ENCODE data around the gene SGSM1.

The SGSM1 gene

DNA sequence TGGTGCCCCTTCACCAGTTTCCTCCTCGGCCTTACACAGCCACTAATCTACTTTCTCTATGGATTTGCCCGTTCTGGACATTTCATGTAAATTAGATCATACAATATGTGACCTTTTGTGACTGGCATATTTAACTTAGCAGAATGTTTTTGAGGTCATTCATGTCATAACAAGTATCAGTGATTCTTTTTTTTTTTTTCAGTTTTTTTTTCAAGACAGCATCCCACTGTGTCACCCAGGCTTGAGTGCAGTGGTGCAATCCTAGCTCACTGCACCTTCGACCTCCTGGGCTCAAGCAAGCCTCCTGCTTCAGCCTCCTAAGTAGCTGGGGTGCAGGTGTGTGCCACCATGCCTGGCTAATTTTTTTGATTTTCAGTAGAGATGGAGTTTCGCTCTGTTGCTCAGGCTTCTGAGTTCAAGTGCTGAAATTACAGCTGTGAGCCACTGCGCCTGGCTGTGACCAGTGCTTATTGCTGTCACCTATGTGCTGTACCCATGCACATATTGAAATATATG lies 169.2 kb downstream of the SGSM1 start:
- TF ChIP-seq, protein P1, sequence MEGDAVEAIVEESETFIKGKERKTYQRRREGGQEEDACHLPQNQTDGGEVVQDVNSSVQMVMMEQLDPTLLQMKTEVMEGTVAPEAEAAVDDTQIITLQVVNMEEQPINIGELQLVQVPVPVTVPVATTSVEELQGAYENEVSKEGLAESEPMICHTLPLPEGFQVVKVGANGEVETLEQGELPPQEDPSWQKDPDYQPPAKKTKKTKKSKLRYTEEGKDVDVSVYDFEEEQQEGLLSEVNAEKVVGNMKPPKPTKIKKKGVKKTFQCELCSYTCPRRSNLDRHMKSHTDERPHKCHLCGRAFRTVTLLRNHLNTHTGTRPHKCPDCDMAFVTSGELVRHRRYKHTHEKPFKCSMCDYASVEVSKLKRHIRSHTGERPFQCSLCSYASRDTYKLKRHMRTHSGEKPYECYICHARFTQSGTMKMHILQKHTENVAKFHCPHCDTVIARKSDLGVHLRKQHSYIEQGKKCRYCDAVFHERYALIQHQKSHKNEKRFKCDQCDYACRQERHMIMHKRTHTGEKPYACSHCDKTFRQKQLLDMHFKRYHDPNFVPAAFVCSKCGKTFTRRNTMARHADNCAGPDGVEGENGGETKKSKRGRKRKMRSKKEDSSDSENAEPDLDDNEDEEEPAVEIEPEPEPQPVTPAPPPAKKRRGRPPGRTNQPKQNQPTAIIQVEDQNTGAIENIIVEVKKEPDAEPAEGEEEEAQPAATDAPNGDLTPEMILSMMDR (IDR thresholded peaks at IDR 0.05; ENCODE audit: borderline replicate concordance, extremely low read depth, low read length, poor library complexity, severe bottlenecking) = no peak
- TF ChIP-seq EZH2 (IDR thresholded peaks at IDR 0.05; ENCODE audit: borderline replicate concordance, low read depth, low read length, severe bottlenecking) = no peak

DNA sequence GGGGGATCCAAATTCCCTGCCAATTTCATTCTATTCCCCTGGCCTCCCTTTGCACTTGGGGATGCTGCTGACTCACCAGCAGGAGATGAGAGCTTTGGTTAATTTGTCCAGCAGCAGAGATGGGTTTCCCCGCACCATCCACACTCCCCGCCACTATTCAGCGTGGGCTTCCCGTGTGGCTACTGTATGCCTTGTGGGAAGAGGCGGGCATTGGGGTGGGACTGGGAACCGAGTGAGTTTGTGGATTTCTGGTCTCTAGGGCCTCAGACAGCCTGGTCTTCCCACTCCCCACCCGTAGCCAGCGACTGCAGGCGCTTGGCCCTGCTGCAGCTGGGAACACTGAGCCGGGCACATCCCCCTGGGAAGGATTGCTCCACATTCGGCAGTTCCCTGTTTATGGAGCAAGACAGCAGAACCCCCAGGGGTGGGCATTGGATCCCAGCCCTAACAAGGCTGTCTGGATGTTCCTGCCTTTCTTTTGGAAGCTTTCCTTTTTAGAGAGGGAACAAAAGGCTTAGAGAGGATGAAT lies 169.9 kb downstream of the SGSM1 start:
- no peaks in the 10 kb centered on the region for H3K79me2 ChIP-seq (ENCODE audit: insufficient read depth, low read length)
- H3K27me3 ChIP-seq (ENCODE audit: insufficient read depth, low read length, poor library complexity) = peaks cover 3% of the 10 kb centered on the region
- H3K4me1 ChIP-seq (ENCODE audit: insufficient read depth, low read length) = no peaks in the 10 kb centered on the region
- no peaks in the 10 kb centered on the region for H3K36me3 ChIP-seq (ENCODE audit: insufficient read depth, low read length)
- H3K9ac ChIP-seq (ENCODE audit: low read depth, low read length) = no peak overlapping the region
- H3K27ac ChIP-seq (ENCODE audit: low read length) = no peak overlapping the region
- H2AFZ ChIP-seq (ENCODE audit: low read depth, low read length) = no peak overlapping the region
- no peak overlapping the region for H3K4me3 ChIP-seq (ENCODE audit: low read depth in 1 of 2, low read length in 2 of 2)
- no peak overlapping the region for H3K4me2 ChIP-seq (ENCODE audit: insufficient read depth, low read length)
- H3K9me3 ChIP-seq (ENCODE audit: insufficient read depth, low read length, severe bottlenecking) = no peaks in the 10 kb centered on the region
- TF ChIP-seq EZH2 (IDR thresholded peaks at IDR 0.05; ENCODE audit: borderline replicate concordance, low read depth, low read length, severe bottlenecking) = no peak
- TF ChIP-seq, protein P1 (IDR thresholded peaks at IDR 0.05; ENCODE audit: borderline replicate concordance, extremely low read depth, low read length, poor library complexity, severe bottlenecking) = no peak
- DNase-seq (no peak), ATAC-seq (ENCODE audit: insufficient read depth, low read depth) (no peak)
- H4K20me1 ChIP-seq (ENCODE audit: insufficient read depth, low read length) = no peaks in the 10 kb centered on the region

More for the DNA sequence above, 169.2 kb downstream of the SGSM1 start:
- no peaks in the 10 kb centered on the region for H3K4me1 ChIP-seq (ENCODE audit: insufficient read depth, low read length)
- peaks cover 3% of the 10 kb centered on the region for H3K27me3 ChIP-seq (ENCODE audit: insufficient read depth, low read length, poor library complexity)
- ATAC-seq (ENCODE audit: insufficient read depth, low read depth) (no peak), DNase-seq (no peak)
- no peak overlapping the region for H3K9ac ChIP-seq (ENCODE audit: low read depth, low read length)
- H3K36me3 ChIP-seq (ENCODE audit: insufficient read depth, low read length) = no peaks in the 10 kb centered on the region
- H2AFZ ChIP-seq (ENCODE audit: low read depth, low read length) = no peak overlapping the region
- no peak overlapping the region for H3K27ac ChIP-seq (ENCODE audit: low read length)
- no peaks in the 10 kb centered on the region for H4K20me1 ChIP-seq (ENCODE audit: insufficient read depth, low read length)
- H3K79me2 ChIP-seq (ENCODE audit: insufficient read depth, low read length) = no peaks in the 10 kb centered on the region
- H3K9me3 ChIP-seq (ENCODE audit: insufficient read depth, low read length, severe bottlenecking) = no peaks in the 10 kb centered on the region
- H3K4me3 ChIP-seq (ENCODE audit: low read depth in 1 of 2, low read length in 2 of 2) = no peak overlapping the region
- H3K4me2 ChIP-seq (ENCODE audit: insufficient read depth, low read length) = no peak overlapping the region

DNA sequence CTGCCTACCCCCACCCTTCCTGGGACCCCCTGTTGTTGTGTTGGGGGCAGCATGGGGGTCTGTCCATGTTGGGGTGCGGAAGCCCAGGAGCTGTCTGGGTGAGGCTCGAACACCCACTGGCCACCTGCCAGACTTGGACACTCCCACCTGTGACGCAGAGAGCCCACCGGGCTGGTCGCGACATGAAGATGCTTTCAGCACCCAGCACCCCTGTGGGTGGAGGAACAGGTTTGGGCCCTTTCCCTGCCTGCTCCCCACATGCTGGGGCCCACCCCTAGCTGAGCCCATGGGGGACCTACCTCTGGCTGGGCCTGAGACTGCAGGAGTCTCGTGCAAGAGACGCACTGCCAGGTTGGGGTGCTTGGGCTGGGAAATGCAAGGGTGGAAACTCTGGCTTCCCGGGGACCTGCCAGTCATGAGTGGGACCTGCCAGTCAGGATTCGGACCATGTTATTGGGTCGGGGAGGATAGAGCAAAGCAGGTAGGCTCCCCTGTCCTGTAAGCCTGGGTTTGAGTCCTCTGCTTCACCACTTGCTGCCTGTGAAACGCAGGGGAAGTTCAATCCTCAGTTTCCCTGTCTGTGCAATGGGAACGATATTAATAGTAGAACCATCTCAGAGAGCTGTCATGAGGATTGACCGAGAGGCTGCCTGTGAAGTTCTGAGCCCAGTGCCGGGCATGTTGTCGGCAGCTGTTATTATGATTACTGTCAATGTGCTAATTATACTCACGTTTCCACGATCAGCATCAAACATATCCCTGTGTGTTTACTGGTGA lies 170.6 kb downstream of the SGSM1 start:
- no peak overlapping the region for H3K4me2 ChIP-seq (ENCODE audit: insufficient read depth, low read length)
- TF ChIP-seq EZH2 (IDR thresholded peaks at IDR 0.05; ENCODE audit: borderline replicate concordance, low read depth, low read length, severe bottlenecking) = no peak
- TF ChIP-seq, protein P1 (IDR thresholded peaks at IDR 0.05; ENCODE audit: borderline replicate concordance, extremely low read depth, low read length, poor library complexity, severe bottlenecking) = no peak
- no peaks in the 10 kb centered on the region for H3K36me3 ChIP-seq (ENCODE audit: insufficient read depth, low read length)
- no peak overlapping the region for H3K9ac ChIP-seq (ENCODE audit: low read depth, low read length)
- H3K79me2 ChIP-seq (ENCODE audit: insufficient read depth, low read length) = no peaks in the 10 kb centered on the region
- peaks cover 3% of the 10 kb centered on the region for H3K27me3 ChIP-seq (ENCODE audit: insufficient read depth, low read length, poor library complexity)
- no peaks in the 10 kb centered on the region for H4K20me1 ChIP-seq (ENCODE audit: insufficient read depth, low read length)
- no peak overlapping the region for H3K27ac ChIP-seq (ENCODE audit: low read length)
- H3K9me3 ChIP-seq (ENCODE audit: insufficient read depth, low read length, severe bottlenecking) = no peaks in the 10 kb centered on the region
- no peak overlapping the region for H3K4me3 ChIP-seq (ENCODE audit: low read depth in 1 of 2, low read length in 2 of 2)
- no peaks in the 10 kb centered on the region for H3K4me1 ChIP-seq (ENCODE audit: insufficient read depth, low read length)
- H2AFZ ChIP-seq (ENCODE audit: low read depth, low read length) = no peak overlapping the region
- DNase-seq (no peak), ATAC-seq (ENCODE audit: insufficient read depth, low read depth) (no peak)

All from DND-41 (cell line).